Ramos (cell line): Measurements from ENCODE around the gene ADCY7.

Experiments
- in situ Hi-C: fragments of 300-500 bp; cut with MboI; formaldehyde crosslinking; loops from one replicate; pipeline ENCODE4 v1.14.3; 2022; ENCODE audit warnings: low sequenced_read_pairs; ENCODE audit not compliant: unreplicated experiment

ADCY7 gene

DNA sequence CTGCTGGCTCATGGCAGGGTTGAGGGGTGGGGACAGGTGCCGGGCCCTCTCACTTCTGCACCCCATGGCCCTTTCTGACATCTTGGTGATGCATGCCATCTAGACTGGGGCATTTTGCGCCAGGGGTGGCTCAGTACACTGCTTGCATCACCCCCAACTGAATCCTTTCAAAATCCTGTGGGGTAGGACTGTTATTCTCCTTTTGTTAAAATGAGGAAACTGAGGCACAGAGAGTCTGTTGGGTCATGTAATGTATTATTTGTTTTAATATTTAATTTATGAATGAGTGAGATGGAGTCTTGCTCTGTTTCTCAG is 9.9 kb downstream of the ADCY7 start:
- in situ Hi-C loops: no loop called here

DNA sequence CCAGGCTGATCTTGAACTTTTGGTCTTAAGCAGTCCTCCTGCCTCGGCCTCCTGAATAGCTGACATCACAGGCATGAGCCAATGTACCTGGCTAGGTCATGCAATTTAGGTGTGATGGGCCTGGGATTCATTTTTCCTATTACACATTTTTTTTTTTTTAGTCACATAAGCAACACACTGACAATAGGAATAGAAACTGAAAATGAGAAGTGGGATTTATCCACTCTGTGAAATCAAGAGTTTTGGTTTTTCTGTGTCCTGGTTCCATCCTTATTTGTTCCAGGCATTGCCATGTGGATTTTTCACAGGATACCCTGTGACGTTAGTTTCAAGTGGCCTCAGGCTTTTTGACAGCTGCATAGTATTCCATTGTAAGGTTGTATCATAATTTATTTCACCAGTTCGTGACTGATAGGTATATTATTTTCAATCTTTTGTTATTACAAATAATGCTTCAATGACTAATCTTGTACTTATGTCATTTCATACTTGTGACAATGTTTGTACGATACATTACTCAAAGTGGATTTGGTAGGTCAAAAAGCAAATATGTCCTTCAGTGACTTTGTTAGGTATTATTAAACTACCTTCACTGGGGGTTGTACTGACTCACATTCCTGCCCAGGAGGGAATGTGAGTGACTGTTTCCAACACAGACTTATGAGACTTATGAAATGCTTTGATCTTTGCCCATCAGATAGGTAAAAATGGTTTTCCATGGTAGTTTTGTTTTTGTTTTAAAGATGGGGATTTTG is 10.6 kb downstream of the ADCY7 start:
- in situ Hi-C loops: no loop called here

DNA sequence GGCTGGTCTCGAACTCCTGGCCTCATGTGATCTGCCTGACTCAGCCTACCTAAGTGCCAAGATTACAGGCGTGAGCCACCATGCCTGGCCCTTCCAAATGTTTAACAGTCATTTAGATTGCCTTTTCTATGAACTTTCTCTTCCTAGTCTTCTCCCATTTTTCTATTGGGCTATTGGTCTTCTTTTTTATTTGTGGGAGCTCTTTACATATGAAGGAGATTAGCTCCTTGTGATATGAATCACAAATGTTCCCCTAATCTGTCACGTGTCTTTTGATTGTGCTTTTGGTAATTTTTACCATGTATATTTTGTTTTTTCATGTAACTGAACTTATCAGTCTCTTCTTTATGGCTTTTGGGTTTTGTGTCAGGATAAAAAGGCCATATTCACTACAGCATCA is 11.9 kb downstream of the ADCY7 start:
- in situ Hi-C loops: no loop called here

DNA sequence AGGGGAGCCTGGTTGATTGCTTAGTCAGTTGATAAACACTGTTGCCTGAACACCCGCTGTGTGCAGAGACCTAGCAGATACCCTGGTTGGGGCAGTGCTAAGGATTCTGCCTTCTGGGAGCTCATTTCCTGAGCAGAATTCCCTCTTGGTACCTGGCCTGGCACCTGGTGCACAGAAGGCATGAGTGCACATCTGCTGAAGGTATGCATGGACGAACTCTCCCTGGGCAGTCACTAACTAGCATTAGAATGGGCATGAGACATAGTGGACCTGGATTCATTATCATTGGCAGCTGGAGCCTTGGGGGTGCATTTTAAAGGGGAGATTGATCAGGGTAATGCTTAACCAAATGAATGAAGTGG is 13.1 kb downstream of the ADCY7 start:
- in situ Hi-C loops: no loop called here

DNA sequence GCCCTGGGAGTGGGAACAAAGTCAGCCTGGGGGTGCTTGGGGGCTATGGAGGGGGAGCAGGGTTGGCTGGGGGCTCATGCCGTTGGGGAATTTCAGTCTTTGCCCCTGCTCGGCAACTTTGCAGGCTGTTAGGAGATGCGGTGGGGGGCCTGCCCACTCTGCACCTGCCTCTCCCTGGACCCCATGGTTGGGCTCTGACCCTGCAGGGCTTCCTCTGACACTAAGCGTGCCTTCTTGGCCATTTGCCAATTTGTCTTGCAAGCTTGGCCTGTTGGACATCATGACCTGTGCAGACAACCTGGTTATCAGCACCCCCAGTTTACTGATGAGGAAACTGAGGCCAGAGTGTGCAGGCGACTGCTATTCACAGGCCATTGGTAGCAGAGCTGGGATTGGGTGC is 14.6 kb downstream of the ADCY7 start:
- in situ Hi-C loops: loop anchor here (5.0 kb wide), 1 partner anchor 49 kb away; no protein-coding TSS in a partner anchor

DNA sequence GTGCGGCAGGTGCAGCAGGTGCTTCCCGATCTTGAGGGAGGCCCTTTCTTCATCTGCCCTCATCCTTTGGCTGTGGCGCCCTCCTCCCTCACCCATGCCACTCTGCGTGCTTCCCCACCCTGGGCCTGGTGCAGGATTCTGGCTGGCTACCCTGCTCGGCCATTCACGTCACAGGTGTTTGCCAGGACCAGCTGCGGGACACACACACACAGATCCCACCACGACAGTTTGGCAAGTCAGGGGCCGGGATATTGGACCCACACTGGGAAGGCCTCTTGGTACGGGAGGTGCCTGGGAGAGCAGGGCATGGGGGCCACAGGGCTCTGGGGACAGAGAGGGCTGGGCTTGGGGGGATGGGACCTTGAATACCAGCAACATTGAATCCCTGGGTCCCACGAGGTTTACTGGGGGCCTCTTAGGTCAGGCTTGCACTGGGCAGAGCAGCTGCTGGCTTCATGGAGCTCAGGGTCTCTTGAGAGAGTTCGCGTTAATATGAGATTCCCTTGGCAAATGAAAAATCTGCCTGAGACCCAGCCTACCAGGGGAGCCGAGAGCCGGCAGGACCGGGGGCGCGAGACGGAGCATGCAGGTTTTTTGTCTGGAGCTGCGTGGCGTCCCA is 15.1 kb downstream of the ADCY7 start:
- in situ Hi-C loops: loop anchor here (5.0 kb wide), 1 partner anchor 49 kb away; no protein-coding TSS in a partner anchor

DNA sequence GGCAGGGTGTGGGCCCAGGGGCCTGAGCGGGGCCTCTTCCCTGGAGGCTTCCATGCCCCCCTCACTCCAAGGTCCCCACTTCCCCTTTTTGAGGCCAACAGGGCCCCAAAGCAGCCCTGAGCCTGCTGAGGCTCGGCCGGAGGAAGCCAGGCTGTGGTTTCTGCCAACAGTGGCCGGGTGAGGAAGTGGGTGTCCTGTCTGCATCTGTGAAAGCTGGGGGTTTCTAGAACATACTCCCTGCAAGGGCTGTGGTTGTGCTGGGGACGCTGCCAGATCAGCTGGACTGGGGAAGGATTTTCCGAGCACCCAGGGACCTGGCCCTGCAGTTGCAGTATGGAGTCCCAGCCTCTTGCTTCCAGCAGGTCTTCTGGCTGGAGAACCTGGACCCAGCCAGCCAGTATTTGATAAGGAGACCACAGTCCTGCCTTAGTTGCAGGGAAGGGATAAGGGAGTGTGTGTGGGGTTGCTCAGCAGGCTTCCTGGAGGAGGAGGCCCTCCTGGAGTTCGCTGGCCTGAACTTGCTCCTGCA is 15.7 kb downstream of the ADCY7 start:
- in situ Hi-C loops: loop anchor here (5.0 kb wide), 1 partner anchor 50 kb away; no protein-coding TSS in a partner anchor

DNA sequence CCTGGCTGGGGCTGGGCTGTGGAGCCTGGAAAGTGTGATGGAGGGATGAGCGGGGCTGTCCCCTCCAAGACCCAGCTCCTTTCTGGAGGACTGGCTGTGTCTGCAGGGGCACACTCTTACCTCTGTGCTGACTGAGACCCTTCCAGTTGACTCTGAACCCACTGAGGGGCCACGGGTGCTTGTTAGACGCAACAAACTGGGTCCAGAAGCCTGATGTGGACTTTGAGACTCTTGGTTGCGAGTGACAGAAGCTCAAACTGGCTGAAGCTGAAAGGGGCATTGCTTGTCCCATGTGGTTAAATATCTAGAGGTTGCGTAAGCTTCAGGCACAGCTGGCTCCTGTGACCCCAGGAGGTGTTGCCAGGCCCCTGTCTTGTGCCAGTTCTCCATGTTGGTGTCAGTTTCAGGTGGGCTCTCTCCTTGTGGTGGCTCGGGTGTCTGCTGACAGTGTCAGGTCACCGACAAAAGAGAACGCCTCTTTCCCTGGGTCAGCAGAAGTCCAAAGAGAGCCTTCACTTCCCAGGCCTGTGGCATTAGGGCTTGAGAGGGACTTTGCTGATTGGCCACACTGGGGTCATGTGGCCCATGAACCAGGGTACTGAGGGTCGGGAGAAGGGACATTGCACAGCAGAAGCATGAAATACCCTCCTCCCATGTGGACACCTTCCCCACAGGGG is 16.7 kb downstream of the ADCY7 start:
- in situ Hi-C loops: loop anchor here (5.0 kb wide), 1 partner anchor 51 kb away; no protein-coding TSS in a partner anchor

DNA sequence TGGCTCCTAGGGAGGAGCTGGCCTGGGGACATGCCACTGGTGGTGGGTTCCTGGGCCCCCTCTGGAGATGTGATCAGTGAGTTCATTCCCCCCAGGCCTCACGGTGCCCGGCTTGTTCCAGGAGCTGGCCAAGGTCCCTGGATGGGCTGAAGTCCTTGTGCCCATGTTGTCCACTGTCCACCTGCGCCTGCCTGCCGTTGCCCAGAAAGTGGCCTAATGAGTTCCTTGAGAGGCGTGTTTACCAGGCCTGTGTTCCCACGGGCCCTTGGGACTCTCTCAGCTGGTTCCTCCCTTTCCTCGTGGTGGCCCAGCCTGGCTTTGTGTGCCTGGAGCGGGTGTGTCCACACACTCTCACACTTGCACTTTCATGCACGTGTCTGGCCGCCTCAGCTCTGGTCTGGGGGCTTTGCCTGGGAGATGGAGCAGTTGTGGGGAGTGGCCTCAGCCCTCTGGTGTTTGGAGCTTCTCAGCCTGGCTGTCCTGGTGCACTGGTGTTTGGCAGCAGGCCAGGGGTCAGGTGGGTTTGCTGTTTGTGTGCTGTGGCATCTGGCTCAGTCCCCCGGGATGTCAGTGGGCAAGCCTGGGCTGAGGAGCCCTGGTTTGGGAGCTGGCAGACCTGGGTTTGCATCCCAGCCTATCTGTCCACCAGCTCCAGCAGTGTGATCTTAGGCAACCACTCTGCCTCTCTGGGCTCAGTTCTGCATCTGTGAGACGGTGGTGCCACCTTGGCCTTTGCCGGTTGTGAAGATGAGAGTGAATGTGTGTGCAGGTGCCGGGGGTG is 18.0 kb downstream of the ADCY7 start:
- in situ Hi-C loops: loop anchor here (5.0 kb wide), 1 partner anchor 52 kb away; no protein-coding TSS in a partner anchor

DNA sequence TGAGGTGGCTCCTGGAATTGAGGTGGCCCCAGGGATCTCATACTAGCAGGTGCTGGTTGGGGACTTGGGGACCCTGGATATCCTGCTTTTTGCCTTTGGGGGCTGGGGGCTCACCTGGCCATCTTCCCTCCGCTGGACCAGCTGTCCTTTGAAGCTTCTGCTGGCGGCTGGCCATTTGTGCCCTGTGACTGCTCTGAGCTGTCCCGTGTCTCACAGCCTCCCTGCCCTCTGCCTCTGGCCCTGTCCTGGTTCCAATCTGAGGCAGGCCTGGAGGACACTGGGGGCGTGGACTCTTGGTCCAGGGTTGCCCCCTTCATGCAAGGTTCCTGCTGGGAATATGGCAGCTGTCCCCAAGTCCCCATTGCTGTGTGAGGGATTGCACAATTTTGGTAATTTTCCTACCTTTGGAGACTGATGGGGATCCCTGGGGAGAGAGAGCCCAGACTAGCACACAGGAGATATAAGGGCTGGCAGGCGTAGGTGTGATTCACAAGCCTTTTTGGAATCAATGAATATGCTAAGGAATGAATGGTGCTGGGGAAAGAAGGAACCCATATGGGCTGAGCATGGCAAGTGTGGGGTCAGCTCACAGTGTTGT is 19.2 kb downstream of the ADCY7 start:
- in situ Hi-C loops: no loop called here

DNA sequence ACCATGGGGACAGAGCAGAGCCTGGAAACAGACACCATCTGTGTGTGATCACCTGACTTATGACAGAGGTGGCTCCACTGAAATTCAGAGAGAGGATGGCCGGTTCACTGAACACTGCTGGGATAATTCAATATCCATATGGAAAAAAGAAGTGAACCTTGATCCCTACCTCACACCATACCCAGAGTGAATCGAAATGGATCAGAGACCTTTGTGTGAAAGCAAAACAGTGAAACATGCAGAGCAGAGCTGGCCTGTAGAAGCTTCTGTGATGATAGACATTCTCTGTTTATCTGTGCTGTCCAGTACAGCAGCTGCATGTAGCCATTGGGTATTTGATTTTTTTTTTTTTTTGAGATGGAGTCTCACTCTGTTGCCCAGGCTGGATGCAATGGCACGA is 20.3 kb downstream of the ADCY7 start:
- in situ Hi-C loops: no loop called here

DNA sequence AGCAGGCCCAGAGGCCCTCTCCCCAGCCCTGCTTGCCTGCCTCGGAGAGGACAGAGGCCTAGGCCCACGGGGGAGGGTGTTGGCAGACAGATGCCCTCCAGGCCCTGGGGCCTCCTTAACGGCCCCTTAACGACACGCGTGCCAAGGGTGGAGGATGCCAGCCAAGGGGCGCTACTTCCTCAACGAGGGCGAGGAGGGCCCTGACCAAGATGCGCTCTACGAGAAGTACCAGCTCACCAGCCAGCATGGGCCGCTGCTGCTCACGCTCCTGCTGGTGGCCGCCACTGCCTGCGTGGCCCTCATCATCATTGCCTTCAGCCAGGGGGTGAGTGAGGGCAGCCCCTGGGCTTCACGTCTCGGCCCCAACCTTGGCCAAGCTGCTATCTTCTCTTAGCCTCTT is 21.7 kb downstream of the ADCY7 start:
- in situ Hi-C loops: no loop called here

DNA sequence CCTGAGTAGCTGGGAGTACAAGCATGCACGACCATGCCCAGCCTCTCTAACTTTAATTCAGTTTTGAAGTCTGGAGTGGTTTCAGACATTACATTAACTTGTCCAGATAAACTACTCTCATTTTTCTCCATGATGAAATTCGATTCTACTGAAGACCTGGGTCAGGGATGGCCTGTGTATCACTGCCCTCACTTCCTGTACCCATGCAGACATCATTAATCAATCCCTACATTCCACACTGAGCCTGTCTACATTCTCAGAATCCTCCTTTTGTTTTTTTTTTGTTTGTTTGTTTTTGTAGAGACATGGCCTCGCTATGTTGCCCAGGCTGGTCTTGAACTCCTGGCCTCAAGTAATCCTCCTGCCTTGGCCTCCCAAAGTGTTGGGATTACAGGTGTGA is 22.6 kb downstream of the ADCY7 start:
- in situ Hi-C loops: no loop called here

DNA sequence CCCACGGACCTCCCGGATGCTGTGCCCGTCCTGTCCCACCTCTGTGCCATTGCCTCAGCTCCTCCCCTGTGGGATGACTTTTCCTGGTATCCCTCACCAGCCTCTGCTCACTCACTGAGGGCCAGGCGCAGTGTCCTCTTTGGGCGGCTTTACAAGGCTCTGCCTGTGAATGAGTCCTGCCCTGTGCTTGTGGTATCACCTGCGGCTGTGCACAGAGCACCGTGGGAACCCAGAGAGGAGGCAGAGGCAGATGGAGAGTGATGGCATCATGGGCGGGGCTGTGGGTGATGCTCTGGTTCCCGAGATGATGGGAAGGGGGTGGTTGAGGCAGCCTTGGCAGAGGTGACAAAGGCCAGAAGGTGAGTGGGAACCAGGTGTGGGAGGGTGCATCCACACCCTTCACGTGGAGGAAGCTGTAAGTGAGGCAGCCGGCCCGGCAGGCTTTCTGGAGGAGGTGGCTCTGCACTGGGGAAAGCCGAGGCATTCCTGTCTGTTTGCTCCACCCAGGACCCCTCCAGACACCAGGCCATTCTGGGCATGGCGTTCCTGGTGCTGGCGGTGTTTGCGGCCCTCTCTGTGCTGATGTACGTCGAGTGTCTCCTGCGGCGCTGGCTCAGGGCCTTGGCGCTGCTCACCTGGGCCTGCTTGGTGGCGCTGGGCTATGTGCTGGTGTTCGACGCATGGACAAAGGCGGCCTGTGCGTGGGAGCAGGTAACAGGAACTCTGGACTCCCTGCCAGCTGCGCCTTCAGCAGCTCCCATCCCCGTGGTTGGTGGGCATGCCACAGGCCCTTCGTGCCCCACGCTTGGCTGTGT is 23.8 kb downstream of the ADCY7 start:
- in situ Hi-C loops: no loop called here

DNA sequence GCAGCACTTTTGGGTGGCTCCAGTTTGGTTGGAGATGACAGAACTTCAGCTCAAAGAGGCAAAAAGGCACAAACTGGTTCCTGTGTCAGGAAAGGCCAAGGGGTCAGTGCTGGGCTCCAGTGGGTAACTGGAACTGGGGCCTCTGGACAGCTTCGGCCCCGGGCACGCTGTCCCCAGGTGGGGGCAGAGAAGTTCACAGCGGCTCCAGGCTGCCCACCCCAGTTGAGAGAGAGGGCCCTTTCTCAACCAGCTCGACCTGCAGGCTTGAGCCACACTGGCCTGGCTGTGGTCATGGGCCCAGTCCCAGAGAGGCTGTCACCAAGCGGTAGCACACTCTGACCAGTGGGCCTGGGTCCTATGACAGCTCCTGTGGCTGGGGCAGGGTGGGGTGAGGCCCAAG is 24.5 kb downstream of the ADCY7 start:
- in situ Hi-C loops: no loop called here

DNA sequence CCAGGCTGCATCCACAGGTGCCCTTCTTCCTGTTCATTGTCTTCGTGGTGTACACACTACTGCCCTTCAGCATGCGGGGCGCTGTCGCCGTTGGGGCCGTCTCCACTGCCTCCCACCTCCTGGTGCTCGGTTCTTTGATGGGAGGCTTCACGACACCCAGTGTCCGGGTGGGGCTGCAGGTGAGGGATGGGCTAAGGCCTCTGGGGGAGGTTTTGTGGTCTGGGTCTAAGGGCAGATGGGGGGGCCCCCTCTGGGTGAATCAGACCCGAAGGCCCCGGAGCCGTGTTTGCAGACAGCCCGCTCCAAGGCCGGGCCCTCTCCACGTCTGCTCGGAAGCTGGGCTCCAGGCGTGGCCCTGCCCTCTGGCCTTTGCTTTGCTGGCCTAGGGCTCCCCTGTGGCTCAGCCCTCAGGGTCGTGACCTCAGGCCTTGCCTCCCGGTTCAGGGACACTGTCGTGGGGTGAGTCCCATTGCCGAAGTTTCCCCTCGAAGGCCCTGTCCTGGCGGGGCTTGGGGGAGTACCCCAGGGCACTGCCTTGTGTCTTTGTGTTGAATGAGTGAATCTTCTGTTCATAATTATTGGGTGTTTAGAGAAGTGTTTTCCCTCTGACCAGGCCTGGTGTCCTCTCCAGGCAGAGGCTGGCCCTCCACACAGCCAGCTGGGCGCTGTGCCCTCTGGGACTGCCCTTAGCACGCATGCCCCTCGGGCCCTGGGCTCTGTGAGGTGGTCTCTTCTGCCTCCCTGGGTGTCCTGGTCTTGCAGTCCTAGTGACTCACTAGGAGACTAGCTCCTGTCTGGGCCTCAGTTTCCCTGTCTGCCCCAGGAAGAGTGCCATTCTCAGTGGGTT is 25.6 kb downstream of the ADCY7 start:
- in situ Hi-C loops: no loop called here

DNA sequence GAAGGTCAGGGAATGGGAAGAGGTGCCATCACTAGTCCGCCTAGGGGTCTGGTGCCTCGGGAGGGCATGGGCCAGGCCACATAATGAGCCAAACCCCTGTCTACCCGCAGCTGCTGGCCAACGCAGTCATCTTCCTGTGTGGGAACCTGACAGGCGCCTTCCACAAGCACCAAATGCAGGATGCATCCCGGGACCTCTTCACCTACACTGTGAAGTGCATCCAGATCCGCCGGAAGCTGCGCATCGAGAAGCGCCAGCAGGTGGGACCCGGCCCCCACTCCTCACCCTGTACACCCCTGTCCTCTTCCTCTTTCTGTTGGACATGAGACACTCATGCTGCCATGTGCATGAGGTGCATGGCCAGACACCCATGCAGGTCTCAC is 26.2 kb downstream of the ADCY7 start:
- in situ Hi-C loops: no loop called here

DNA sequence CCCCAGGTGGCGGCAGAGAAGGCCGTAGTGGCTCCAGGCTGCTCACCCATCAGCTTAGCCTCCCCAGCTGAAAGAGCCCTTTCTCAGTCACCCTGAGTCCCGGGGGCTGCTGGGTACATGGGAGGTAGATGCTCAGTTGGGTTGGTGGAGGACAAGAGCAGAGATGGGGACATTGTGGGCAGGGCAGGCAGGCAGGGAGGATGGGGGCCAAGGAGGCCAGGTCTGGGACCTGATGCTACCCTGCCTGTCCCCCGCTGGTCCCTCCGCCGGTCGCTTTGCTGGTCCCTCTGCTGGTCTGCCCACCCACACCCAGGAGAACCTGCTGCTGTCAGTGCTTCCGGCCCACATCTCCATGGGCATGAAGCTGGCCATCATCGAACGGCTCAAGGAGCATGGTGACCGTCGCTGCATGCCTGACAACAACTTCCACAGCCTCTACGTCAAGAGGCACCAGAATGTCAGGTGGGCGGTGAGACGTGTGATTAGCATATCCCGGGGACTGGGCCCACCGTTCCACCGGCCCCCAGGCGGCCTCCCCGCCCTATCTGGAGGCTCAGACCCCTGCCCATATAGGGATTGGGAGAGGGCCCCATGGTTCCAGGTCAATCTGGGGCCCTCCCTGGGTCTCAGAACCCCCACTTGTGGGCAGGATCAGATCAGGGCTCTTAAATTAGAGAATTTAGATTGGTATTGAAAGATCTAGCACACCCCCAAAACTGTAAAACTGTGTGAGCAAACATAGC is 26.9 kb downstream of the ADCY7 start:
- in situ Hi-C loops: no loop called here
